GM23248 (cell line): Measurements from ENCODE around the gene RBM19.

Experiments used
- EZH2 ChIP-seq: fragments of 200-600 bp; sonication (generic); IDR thresholded peaks from 2 replicates; pipeline ENCODE4 v1.6.1; 2018; ENCODE audit warnings: antibody characterized with exemption, mild to moderate bottlenecking; ENCODE audit not compliant: insufficient read depth, poor library complexity, severe bottlenecking
- EZH2phosphoT487 ChIP-seq: fragments of 200-600 bp; sonication (generic); IDR thresholded peaks from 2 replicates; pipeline ENCODE4 v1.6.1; 2018; ENCODE audit warnings: antibody characterized with exemption, moderate library complexity, mild to moderate bottlenecking, low read depth; ENCODE audit not compliant: insufficient read depth

DNA sequence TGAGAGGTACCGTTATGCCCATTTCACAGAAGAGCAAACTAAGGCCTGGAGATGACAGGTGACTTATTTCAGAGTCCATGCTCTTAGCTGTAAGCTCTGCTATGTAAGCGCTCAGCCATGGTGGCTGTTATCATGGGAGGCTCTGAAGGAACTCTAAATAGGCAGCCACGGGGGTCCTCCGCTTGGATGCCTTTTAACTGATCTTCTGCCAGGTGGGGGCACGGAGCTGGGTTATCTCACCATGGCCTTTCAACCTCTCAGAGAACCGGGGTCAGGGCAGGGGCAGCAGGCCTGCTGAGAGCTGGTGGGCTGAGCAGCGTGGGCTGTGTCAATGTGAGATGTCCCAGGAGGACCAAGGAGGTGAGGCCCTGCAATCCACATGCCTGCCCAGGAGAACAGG is 49.7 kb upstream of the RBM19 start:
- TF ChIP-seq EZH2 (no peak), EZH2phosphoT487 (no peak)
